ENCODE results near the gene AWAT1. TPM values are rescaled to one million over a fixed set of nuclear protein-coding genes. Genes with fewer than 3 reads are reported as not detected.
"Not testable (repeated sequence)": the region's sequence is repeated elsewhere in the genome, so short reads cannot be mapped to it uniquely, and the experiment has no call there.

Gene AWAT1
- total RNA-seq, 1 donor from 2014 or later: not detected

DNA sequence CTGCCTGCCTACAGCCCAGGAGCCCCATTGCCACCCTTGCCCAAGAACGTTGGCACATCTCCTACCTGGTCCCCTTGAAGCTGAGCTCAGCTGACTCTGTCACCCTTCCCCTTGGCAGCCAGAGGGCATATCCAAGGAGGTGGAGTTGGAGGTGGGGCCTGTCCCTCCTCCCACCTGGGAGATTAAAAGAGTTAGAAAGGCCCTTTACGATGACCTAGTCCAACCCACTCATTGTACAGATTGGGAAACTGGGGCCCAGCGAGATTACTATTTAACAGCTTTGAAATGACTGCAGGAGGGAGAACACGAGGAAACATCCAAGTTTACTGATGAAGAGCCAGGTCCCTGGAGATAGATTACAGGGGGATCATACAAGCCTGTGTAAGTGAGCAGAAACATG lies 25.6 kb downstream of the AWAT1 start, which contains the start of gene P2RY4:
Gene P2RY4 (minus strand): TSS at position 101 of the 400 bp plus-strand sequence. CDS start 580 bp downstream, outside the sequence.
- ATAC-seq: no peak
- no peak for DNase-seq (ENCODE audit: low spot score)

DNA sequence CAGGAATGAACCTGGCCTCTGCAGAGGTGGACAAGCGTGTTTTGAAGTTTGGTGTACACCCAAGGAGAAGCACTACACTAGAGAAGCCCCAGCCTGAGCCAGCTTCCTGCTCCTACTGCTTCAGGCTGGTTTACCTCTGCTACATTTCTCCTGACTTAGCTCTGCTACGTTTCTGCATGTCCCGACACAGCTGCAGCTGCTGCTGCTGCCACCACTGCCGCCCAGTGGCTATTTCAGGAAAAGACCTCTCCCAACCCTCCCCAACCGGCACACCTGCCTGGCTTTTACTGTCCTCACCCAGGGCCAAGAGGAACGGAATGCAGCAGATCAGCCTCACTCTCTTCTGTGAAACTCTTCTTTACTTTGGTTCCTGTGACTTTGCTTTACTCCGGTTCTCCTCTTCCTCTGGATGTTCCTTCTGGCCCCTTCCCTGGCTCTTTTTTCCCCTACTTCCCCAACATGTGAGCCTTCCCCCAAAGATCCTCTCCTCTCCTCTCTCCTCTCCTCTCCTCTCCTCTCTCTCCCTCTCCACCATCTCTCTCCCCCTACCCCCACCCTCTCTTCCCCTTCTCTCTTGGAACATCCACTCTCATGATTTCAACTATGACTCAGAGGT lies 28.6 kb downstream of the AWAT1 start:
- DNase-seq (ENCODE audit: low spot score) (peak; percentile 43), ATAC-seq (peak; percentile 89)

- ATAC-seq (no peak), DNase-seq (ENCODE audit: low spot score) (no peak)
Measured at GRCh38 chrX:70264784-70265183, 30.3 kb downstream of the AWAT1 start.

- ATAC-seq (no peak), DNase-seq (ENCODE audit: low spot score) (no peak)
Measured at GRCh38 chrX:70268034-70268433, 33.6 kb downstream of the AWAT1 start, which contains the start of gene ARR3. Gene ARR3 (plus strand): TSS chrX:70268334. CDS start chrX:70269386, 1,052 bp downstream.

- DNase-seq (ENCODE audit: low spot score); ATAC-seq: not testable (repeated sequence)
Measured at GRCh38 chrX:70274029-70274428, 39.6 kb downstream of the AWAT1 start.

DNA sequence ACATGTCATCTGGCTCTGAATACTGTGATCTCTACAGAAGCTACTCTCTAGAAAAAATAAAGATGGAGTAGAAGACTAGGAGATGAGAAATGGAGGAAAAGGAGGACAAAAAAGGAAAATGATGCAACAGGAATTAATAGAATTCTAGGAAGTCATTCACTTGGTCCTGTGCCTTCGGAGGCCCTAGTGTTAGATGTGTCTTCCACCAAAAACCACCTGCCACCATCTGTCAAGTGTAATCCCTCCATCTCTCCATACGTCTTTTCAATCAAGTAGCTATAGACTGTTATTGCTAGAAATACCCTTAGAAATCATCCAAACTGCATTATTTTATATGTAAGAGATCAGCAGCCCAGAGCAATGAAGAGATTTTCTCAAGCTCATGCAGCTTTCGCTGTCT lies 44.6 kb downstream of the AWAT1 start:
- DNase-seq (ENCODE audit: low spot score) (no peak), ATAC-seq (no peak)

DNA sequence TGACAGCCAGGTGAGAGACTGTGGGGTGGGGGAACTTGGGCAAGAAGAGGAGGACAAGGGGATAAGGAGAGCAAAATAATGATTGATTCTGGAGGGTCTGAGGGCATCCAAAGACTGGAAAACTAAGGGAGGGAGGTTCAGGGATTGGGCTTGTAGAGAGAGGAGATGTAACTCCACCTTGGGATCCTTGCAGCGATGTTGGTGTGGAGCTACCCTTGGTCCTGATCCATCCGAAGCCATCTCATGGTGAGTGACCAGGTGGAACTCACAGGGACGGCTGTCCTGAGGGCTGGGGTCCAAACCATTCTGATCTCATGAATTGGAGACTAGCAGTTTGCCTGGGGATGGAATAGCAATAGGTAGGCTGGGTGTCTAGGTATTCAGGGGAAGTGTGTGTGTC lies 46.1 kb downstream of the AWAT1 start:
- ATAC-seq: no peak
- DNase-seq (ENCODE audit: low spot score): no peak

DNA sequence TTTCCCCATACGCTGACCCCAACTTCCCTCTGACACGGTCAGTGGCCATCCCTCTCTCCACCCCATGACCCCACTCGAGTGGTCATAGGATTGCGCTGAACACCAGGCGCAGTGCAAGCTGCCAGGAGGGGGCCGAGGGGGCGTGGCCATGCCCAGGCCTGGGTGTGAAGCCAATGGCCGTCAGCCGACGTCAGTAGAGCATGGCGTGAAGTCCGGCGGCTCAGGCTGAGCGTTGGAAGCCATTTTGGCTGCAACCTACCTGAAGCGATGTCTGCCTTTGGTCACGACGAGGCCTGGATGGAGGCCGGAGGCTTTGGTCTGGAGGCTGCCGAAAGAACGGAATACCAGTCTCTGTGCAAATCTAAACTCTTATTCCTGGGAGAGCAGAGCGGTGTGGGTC lies 47.5 kb downstream of the AWAT1 start, which contains the start of gene RAB41:
Gene RAB41 (plus strand): TSS at position 222 of the 400 bp plus-strand sequence. CDS start 46 bp downstream, at position 268.
- DNase-seq (ENCODE audit: low spot score) (no peak), ATAC-seq (no peak)

GRCh38 chrX:70289168-70289792 lies 54.8 kb downstream of the AWAT1 start:
- DNase-seq (ENCODE audit: low spot score): no peak
- ATAC-seq: no peak

Other genes starting within 250 kb of the AWAT1 start
- gene AWAT2, start 184.7 kb upstream of the AWAT1 start, total RNA-seq: not detected
- not detected for gene OTUD6A, start 172.2 kb upstream of the AWAT1 start, total RNA-seq
- 10.2 TPM for gene IGBP1, start 101.2 kb upstream of the AWAT1 start, total RNA-seq
- not detected for gene DGAT2L6, start 57.2 kb upstream of the AWAT1 start, total RNA-seq
- gene P2RY4, start 25.5 kb downstream of the AWAT1 start, total RNA-seq: 0.18 TPM
- not detected for gene ARR3, start 33.7 kb downstream of the AWAT1 start, total RNA-seq
- not detected for gene RAB41, start 47.5 kb downstream of the AWAT1 start, total RNA-seq
- 10.7 TPM for gene PDZD11, start 55.3 kb downstream of the AWAT1 start, total RNA-seq
- gene KIF4A, start 55.4 kb downstream of the AWAT1 start, total RNA-seq: 0.15 TPM
- gene GDPD2, start 188.7 kb downstream of the AWAT1 start, total RNA-seq: not detected
- 1.6 TPM for gene DLG3, start 210.2 kb downstream of the AWAT1 start, total RNA-seq

Data from left lobe of liver (tissue), 2 donors.